Stomach (tissue), 9 donors: Measurements from ENCODE around the gene C4orf17. TPM values are rescaled to one million over a fixed set of nuclear protein-coding genes. Genes with fewer than 3 reads are reported as not detected.

Source experiments
- DNase-seq, 2 donors: peaks; one replicate each; pipeline versions ENCODE4 v3.0.0 to v3.0.0-alpha.2; 2013 to 2019
- H3K27ac ChIP-seq, 5 donors: fragments of 200-600 bp in 4 of 5; sonication (generic) in 4 of 5; one replicate each; pipeline ENCODE4 v1.5.1; 2013 to 2019; ENCODE audit warnings: mild to moderate bottlenecking in 1 of 5, moderate library complexity in 1 of 5
- H3K27me3 ChIP-seq, 3 donors: fragments of 200-600 bp; sonication (generic); one replicate each; pipeline ENCODE4 v1.5.1; 2017 to 2019; ENCODE audit warnings: mixed run types in 1 of 3
- H3K36me3 ChIP-seq, 4 donors: fragments of 200-600 bp; sonication (generic); 1 replicate in 3 of 4; 2 replicates in 1 of 4; pipeline ENCODE4 v1.5.1; 2016 to 2019
- H3K4me1 ChIP-seq, 4 donors: fragments of 200-600 bp; sonication (generic); one replicate each; pipeline ENCODE4 v1.5.1; 2016 to 2019
- H3K4me3 ChIP-seq, 4 donors: fragments of 200-600 bp; sonication (generic) in 3 of 4; one replicate each; pipeline ENCODE4 v1.5.1; 2016 to 2019; ENCODE audit warnings: mild to moderate bottlenecking in 1 of 4
- H3K9me3 ChIP-seq, 4 donors: fragments of 200-600 bp; sonication (generic); one replicate each; pipeline ENCODE4 v1.5.1; 2016 to 2019
- CTCF ChIP-seq, 7 experiments: fragments of 450-650 bp in 4 of 7; fragments of 200-600 bp in 3 of 7; sonication (generic) in 3 of 7; IDR thresholded peaks; one replicate each; pipeline ENCODE4 v1.5.1; 2016 to 2019; ENCODE audit warnings: antibody characterized with exemption in 7 of 7, control low read depth in 2 of 7, mild to moderate bottlenecking in 1 of 7
- EP300 ChIP-seq: sonication (generic); formaldehyde crosslinking; IDR thresholded peaks from one replicate; pipeline ENCODE4 v1.6.1; 2017; ENCODE audit warnings: antibody characterized with exemption
- POLR2A ChIP-seq, 4 donors: fragments of 450-650 bp; IDR thresholded peaks; one replicate each; pipeline ENCODE4 v1.6.1; 2016; ENCODE audit warnings: antibody characterized with exemption in 4 of 4, control low read depth in 2 of 4, mild to moderate bottlenecking in 1 of 4, moderate library complexity in 1 of 4
- POLR2AphosphoS5 ChIP-seq, 3 donors: sonication (generic); formaldehyde crosslinking; IDR thresholded peaks; one replicate each; pipeline ENCODE4 v1.6.1; 2016; ENCODE audit warnings: antibody characterized with exemption in 3 of 3
- WGBS, 5 donors: extraction: QIAGEN DNeasy Blood & Tissue Kit in 3 of 5; methylation state at CpG; one replicate each; pipeline versions ENCODE4 v1.1.5 to v1.1.7; 2013 to 2018; 5-methylcytosine and 5-hydroxymethylcytosine counted together
- intact Hi-C: fragments of 100-400 bp; cut with DNase I; formaldehyde crosslinking; loops from one replicate; pipeline ENCODE4 v1.15.1; 2023; ENCODE audit warnings: low total_unique reads
- polyA plus RNA-seq, 3 donors: library from polyadenylated mRNA; stranded (reverse); fragments of 200-250 nt; gene quantifications; one replicate each; pipeline ENCODE4 v1.2.3, GENCODE V29; 2013
- total RNA-seq, 5 donors: library from RNA; depleted of rRNA; stranded (reverse); fragments of >200 nt; gene quantifications; one replicate each; pipeline versions ENCODE4 v1.1.0 to v1.2.3, GENCODE V29; 2014 to 2016
- donor health status: healthy with polysubstance abuse.
- donor health status: Bipolar disorder and iron deficiency.
- donor health status: healthy.

C4orf17 gene
- total and polyA plus RNA-seq, 8 donors = not detected

GRCh38 chr4:99586322-99586721 is 75.5 kb downstream of the C4orf17 start:
- no peak for DNase-seq
- Histone ChIP-seq H3K9me3 (no peaks in the 10 kb centered on the region), H3K36me3 (no peaks in the 10 kb centered on the region), H3K27ac (no peak overlapping the region), H3K4me1 (no peaks in the 10 kb centered on the region), H3K27me3 (no peaks in the 10 kb centered on the region), H3K4me3 (no peak overlapping the region)
- WGBS, 5 donors = 13 to 35% (median 29%) methylated on average over 2 of the region's 2 CpGs
- no peak for TF ChIP-seq POLR2A (IDR thresholded peaks at IDR 0.05)
- no peak for TF ChIP-seq EP300
- no peak for TF ChIP-seq CTCF (IDR thresholded peaks at IDR 0.05)
- no peak for TF ChIP-seq POLR2AphosphoS5 (IDR thresholded peaks at IDR 0.05)
- intact Hi-C loops = no loop called here

- 12 to 30% (median 17%) methylated on average over 1 of the region's 1 CpG for WGBS, 5 donors
- Histone ChIP-seq H3K4me1 (no peaks in the 10 kb centered on the region), H3K9me3 (no peaks in the 10 kb centered on the region), H3K27me3 (no peaks in the 10 kb centered on the region), H3K27ac (no peak overlapping the region), H3K36me3 (no peaks in the 10 kb centered on the region), H3K4me3 (no peak overlapping the region)
- intact Hi-C loops = no loop called here
- DNase-seq = no peak
- TF ChIP-seq CTCF (IDR thresholded peaks at IDR 0.05) = no peak
- no peak for TF ChIP-seq EP300
- TF ChIP-seq POLR2AphosphoS5 (IDR thresholded peaks at IDR 0.05) = no peak
- TF ChIP-seq POLR2A (IDR thresholded peaks at IDR 0.05) = no peak
Measured at GRCh38 chr4:99586797-99587196, 76.0 kb downstream of the C4orf17 start.

- TF ChIP-seq CTCF (IDR thresholded peaks at IDR 0.05) = no peak
- no peak for TF ChIP-seq EP300
- no peak for TF ChIP-seq POLR2A (IDR thresholded peaks at IDR 0.05)
- no peak for TF ChIP-seq POLR2AphosphoS5 (IDR thresholded peaks at IDR 0.05)
- Histone ChIP-seq H3K4me1 (no peaks in the 10 kb centered on the region), H3K27me3 (no peaks in the 10 kb centered on the region), H3K36me3 (no peaks in the 10 kb centered on the region), H3K9me3 (no peaks in the 10 kb centered on the region), H3K27ac (no peak overlapping the region), H3K4me3 (no peak overlapping the region)
- no peak for DNase-seq
- intact Hi-C loops = no loop called here
Measured at GRCh38 chr4:99587309-99587708, 76.5 kb downstream of the C4orf17 start.

GRCh38 chr4:99587803-99588202 is 77.0 kb downstream of the C4orf17 start:
- TF ChIP-seq POLR2AphosphoS5 (IDR thresholded peaks at IDR 0.05) (no peak), POLR2A (IDR thresholded peaks at IDR 0.05) (no peak), CTCF (IDR thresholded peaks at IDR 0.05) (no peak), EP300 (no peak)
- no peaks in the 10 kb centered on the region for H3K4me1 ChIP-seq
- WGBS, 5 donors = 19 to 44% (median 31%) methylated on average over 1 of the region's 1 CpG
- no peak overlapping the region for H3K4me3 ChIP-seq
- no peaks in the 10 kb centered on the region for H3K27me3 ChIP-seq
- DNase-seq = no peak
- intact Hi-C loops = no loop called here
- H3K36me3 ChIP-seq = no peaks in the 10 kb centered on the region
- H3K27ac ChIP-seq = no peak overlapping the region
- no peaks in the 10 kb centered on the region for H3K9me3 ChIP-seq
